ENCODE measurements around the gene DDX1.
"Not testable (repeated sequence)": the region's sequence is repeated elsewhere in the genome, so short reads cannot be mapped to it uniquely, and the experiment has no call there.

Gene DDX1

GRCh38 chr2:15596968-15597367 is 5.3 kb downstream of the DDX1 start:
- DNase-seq = no peak

DNA sequence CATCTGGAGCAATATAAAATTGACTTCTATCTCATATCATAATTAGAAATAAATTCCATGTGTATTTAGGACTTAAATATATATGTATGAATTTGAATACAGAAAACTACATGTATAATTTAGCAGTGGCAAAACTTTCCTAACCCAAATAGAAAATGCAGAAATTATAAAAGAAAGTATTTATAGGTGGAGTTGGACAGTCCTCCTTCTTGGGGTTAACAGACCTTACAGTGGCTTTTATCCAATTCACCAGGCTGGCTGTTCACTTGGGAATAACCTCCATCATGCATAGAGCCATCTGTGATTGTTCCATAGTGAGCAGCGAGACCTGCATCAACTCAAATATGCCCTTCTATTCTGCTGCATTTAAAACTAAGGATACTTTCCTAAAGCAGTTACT is 8.3 kb downstream of the DDX1 start:
- DNase-seq = no peak

DNA sequence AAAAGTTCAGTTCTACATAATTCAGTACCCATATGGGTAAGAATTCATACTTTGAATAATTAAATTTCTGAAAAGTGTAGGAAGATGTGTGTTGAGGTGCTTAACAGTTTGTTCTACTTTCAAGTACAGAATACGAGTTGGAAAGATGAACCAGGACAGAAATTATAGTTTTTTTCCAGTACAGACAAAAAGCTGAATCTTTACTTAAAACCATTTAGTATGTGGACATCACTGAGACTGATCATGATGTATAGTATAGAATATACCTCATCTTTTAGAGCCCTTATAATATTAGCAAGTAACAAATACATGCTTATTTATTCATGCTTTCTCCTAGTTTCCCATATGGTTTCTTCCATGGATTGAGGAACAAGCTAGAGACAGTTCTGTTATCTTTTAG is 10.0 kb downstream of the DDX1 start:
- no peak for DNase-seq

GRCh38 chr2:15602393-15602792 is 10.7 kb downstream of the DDX1 start:
- DNase-seq = no peak

DNA sequence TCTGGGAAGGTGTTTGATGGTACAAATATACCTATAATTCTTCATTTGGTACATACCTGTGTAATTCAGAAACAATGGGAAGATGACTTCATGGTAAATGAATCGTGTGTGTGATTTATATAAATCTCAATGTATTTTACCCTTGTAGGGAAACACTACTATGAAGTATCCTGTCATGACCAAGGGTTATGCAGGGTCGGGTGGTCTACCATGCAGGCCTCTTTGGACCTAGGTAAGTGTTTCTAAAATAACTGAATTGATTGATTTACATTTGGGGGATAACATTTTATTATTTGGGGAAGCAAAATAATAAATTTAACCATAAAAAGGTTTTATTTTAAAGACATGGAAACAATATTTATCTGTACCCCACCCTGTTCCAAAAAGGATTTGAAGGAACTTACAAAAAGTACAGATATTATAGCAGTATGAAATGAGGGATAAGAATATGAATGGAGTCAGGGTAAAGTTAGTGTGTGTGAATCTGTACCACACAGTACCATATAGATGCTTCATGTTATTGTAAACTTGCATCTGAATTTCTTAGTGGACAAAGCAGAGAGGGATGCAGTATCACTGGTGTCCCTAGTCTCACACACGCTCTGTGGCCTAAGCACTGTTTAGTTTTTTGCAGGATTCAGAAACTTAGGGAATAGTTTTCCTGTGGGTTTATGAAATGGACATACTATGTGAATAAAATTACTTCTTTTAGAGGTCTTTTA is 11.5 kb downstream of the DDX1 start:
- no peak for DNase-seq

DNA sequence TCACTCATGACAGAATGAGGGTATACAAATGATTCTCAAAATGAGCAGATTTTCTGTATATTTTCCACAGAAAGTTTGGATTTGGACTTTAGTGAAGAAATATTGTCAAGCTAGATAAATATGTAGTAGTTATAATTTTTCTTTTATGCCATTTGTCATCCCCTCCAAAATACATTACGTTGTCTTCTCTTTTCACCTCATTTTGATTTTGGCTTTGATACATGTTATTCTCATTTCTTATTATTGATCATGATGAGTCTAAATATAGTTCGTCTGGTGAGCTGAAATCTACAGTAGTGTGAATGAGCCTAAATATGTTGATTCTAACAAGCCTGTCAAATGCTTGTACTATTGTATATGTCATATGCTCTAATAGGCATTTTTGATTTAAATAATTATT is 12.3 kb downstream of the DDX1 start:
- no peak for DNase-seq

DNA sequence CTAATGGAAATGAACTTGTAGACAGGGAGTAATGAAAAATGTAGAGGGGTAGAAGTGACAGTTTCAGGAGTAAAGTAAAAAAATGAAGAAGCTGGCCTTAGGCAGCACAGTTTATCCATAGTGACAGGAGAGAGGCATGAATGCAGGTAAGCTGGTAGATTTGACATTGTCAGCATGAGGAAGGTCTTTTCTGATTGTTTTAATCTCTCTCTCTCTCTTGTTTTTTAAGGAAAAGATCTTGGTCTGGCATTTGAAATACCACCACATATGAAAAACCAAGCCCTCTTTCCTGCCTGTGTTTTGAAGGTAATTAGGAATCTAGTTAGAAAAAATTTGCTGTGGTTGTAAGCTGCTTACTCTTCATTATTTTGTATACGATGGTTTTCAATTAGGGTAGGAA is 14.1 kb downstream of the DDX1 start:
- DNase-seq = no peak

GRCh38 chr2:15606481-15607441 is 15.1 kb downstream of the DDX1 start:
- DNase-seq = no peak

DNA sequence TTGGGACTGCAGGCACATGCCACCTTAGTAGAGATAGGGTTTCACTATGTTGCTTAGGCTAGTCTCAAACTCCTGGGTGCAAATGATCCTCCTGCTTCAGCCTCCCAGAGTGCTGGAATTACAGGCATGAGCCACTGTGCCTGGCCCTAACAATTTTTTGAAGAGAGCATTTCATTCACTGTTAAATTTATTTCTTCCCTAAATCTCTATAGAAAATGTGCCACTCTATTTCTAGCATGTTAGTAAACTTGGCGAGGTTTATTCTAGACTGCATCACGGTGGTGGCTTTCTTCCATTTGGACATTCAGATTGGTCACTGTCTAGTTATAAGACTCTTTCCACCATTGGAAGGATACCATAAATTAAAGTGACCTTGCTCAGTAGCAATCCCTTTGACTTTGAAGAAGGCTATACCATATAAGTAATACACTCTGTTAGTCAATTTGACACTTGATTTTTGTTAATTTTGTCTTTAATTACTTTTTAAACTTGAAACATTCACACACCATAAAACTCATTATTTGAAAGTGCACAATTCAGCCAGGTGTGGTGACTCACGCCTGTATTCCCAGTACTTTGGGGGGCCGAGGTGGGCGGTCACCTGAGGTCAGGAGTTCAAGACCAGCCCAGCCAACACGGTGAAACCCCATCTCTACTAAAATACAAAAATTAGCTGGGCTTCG is 16.2 kb downstream of the DDX1 start:
- DNase-seq = no peak

DNA sequence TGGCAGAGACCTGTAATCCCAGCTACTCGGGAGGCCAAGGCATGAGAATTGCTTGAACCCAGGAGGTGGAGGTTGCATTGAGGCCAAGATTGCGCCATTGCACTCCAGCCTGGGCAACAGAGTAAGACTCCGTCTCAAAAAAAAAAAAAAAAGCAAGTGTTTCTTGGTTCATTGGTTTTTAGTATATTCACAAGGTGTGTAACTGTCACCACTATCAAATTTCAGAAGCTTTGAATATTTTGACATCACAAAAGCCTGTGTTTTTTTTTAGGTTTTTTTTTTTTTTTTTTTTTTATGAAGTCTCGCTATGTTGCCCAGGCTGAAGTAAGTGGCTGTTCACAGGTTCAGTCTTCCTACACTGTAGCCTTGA is 16.7 kb downstream of the DDX1 start:
- no peak for DNase-seq

GRCh38 chr2:15609341-15610042 is 17.8 kb downstream of the DDX1 start:
- no peak for DNase-seq

DNA sequence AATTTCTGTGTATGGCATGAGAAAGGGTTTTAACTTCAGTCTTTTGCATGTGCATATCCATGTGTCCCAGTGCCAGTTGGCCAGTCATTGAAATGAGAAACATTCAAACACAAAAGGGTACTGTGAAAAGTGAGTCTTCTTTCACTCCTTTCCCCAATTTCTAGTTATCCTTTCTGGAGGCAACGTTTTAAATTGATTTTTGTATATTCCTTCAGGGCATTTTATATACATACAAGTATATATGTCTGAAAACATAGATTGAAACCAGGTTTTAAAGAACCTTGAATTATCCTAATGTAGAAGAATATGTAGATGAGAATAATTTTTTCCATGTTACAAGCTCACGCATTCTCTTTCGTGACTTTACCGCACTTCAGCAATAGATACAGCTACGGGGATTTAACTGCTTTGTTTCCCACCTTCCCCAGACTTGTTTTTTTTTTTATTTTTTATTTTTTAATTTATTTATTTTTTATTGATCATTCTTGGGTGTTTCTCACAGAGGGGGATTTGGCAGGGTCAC is 18.8 kb downstream of the DDX1 start:
- no peak for DNase-seq

DNA sequence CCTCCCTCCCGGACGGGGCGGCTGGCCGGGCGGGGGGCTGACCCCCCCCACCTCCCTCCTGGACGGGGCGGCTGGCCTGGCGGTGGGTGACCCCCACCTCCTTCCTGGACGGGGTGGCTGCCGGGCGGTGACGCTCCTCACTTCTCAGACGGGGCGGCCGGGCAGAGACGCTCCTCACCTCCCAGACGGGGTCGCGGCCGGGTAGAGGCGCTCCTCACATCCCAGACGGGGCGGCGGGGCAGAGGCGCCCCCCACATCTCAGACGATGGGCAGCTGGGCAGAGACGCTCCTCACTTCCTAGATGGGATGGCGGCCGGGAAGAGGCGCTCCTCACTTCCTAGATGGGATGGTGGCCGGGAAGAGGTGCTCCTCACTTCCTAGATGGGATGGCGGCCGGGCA is 20.4 kb downstream of the DDX1 start:
- DNase-seq = not testable (repeated sequence)

GRCh38 chr2:15613736-15614429 is 22.2 kb downstream of the DDX1 start:
- no peak for DNase-seq

- no peak for DNase-seq
Measured at GRCh38 chr2:15614545-15615300, 23.1 kb downstream of the DDX1 start.

- DNase-seq = no peak
Measured at GRCh38 chr2:15615301-15615920, 23.7 kb downstream of the DDX1 start.

GRCh38 chr2:15616429-15616828 is 24.8 kb downstream of the DDX1 start:
- DNase-seq = no peak

- DNase-seq = no peak
Measured at GRCh38 chr2:15616850-15617777, 25.4 kb downstream of the DDX1 start.

DNA sequence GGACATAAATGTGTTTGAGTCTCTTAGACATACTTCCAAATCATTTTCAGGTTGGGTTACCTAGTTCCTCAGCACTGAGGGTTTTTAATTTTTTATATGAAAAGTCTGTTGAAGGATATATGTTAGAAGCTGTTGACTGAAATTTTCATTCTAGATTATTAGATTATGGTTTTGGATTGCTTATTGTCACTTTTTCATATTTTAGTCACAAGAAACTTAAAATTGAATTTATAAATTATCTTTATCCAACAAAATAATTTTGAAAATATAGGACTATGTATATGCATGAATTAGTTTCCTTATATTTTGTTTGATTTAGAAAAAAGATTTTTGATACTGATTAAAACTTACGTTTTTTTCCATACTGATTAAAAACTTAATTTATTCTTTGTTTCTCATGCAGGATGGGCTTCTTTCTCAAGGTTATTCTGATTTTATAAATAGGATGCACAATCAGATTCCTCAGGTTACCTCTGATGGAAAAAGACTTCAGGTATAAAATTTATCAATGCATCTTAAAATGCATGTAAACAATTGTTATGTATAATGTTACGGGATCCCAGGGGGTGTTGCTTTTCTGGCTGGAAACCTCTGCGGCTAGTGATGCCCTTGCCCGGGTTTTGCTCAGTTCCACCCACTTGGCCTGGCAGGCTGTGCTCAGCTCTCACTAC is 26.2 kb downstream of the DDX1 start:
- DNase-seq = no peak
